DOHH2 (cell line): Measurements from ENCODE around the gene TBC1D16.

Experiments
- H3F3A ChIP-seq: fragments of 200-600 bp; sonication (generic), shearing (Covaris generic); 2 replicates; pipeline ENCODE4 v1.6.0; 2016; ENCODE audit warnings: antibody characterized with exemption, mild to moderate bottlenecking; ENCODE audit not compliant: control insufficient read depth, insufficient read depth
- H3K27ac ChIP-seq: fragments of 200-600 bp; sonication (generic); 2 replicates; pipeline ENCODE4 v1.5.1; 2014; ENCODE audit warnings: low read depth, mild to moderate bottlenecking, low read length, moderate library complexity
- H3K27me3 ChIP-seq: fragments of 200-600 bp; sonication (generic); 2 replicates; pipeline ENCODE4 v1.6.1; 2014; ENCODE audit warnings: mild to moderate bottlenecking, low read length, mixed read lengths; ENCODE audit not compliant: control insufficient read depth
- H3K36me3 ChIP-seq: fragments of 200-600 bp; sonication (generic); 2 replicates; pipeline ENCODE4 v1.6.1; 2014; ENCODE audit warnings: mild to moderate bottlenecking, low read length, moderate library complexity, mixed read lengths; ENCODE audit not compliant: control insufficient read depth
- H3K4me1 ChIP-seq: fragments of 200-600 bp; sonication (generic); 2 replicates; pipeline ENCODE4 v1.6.1; 2014; ENCODE audit warnings: mild to moderate bottlenecking, low read length, mixed read lengths; ENCODE audit not compliant: control insufficient read depth
- H3K4me2 ChIP-seq: fragments of 200-600 bp; sonication (generic); 2 replicates; pipeline ENCODE4 v1.6.0; 2014; ENCODE audit warnings: mild to moderate bottlenecking, low read length, moderate library complexity
- H3K4me3 ChIP-seq: fragments of 200-600 bp; sonication (generic); 2 replicates; pipeline ENCODE4 v1.5.1; 2014; ENCODE audit warnings: mild to moderate bottlenecking, low read length, mixed read lengths
- H3K79me2 ChIP-seq: fragments of 200-600 bp; sonication (generic); 2 replicates; pipeline ENCODE4 v1.6.1; 2014; ENCODE audit warnings: mild to moderate bottlenecking, low read length, mixed read lengths; ENCODE audit not compliant: control insufficient read depth
- H3K9me2 ChIP-seq: fragments of 200-600 bp; sonication (generic); replicated peaks from 2 replicates; pipeline ENCODE4 v1.6.1; 2014; ENCODE audit warnings: mild to moderate bottlenecking, low read length, mixed read lengths; ENCODE audit not compliant: control insufficient read depth
- H3K9me3 ChIP-seq: fragments of 200-600 bp; sonication (generic); 2 replicates; pipeline ENCODE4 v1.6.1; 2014; ENCODE audit warnings: antibody characterized with exemption, low read length, mixed read lengths; ENCODE audit not compliant: control insufficient read depth, insufficient read depth
- H4K20me1 ChIP-seq: fragments of 200-600 bp; sonication (generic); 2 replicates; pipeline ENCODE4 v1.6.0; 2014; ENCODE audit warnings: low read depth, mild to moderate bottlenecking, antibody characterized with exemption, low read length, moderate library complexity; ENCODE audit not compliant: control insufficient read depth, insufficient read depth
- EZH2phosphoT487 ChIP-seq: fragments of 200-600 bp; sonication (generic); IDR thresholded peaks from 2 replicates; pipeline ENCODE4 v1.6.1; 2017; ENCODE audit warnings: borderline replicate concordance, mild to moderate bottlenecking, antibody characterized with exemption, low read length, moderate library complexity, mixed read lengths
- TF ChIP-seq, protein P1 (sequence below): fragments of 200-600 bp; sonication (generic); IDR thresholded peaks from one replicate; pipeline ENCODE4 v1.5.1; 2014; ENCODE audit warnings: antibody characterized with exemption, mild to moderate bottlenecking, low read depth, low read length; ENCODE audit not compliant: poor library complexity, severe bottlenecking

TBC1D16 gene

DNA sequence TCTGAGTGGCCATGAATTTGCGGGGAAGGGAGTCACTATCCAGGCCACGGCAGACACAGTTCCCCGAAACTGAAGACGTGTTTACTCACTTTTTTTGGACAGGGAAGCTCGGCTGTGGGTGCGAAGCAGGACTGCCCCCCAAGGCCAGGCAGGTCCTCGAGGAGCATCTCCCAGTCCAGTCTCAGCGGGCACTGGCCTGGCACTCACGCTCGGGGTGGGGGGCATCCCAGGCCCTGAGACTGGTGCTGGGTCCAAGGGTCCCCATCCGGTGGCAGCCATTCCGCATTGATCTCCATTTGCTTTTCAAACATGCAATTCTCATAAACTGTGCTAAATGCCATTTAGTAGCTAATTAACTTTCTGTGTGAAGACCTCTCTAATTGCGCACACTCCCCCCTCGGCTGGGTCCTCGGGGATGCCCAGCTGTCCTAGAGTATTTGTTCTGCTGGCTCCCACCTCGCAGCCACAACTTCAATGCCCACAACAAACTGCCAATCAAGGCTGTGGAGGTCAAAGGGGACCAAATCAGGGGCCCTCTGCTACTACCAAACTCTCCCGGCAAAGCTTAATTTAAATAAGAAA lies 50.2 kb downstream of the TBC1D16 start:
- Histone ChIP-seq H3K79me2 (no peaks in the 10 kb centered on the region), H3K9me3 (no peaks in the 10 kb centered on the region), H3K4me3 (no peak overlapping the region), H3K27me3 (no peaks in the 10 kb centered on the region; the same call in 1 of the 2 replicates), H4K20me1 (no peaks in the 10 kb centered on the region), H3K4me2 (no peak overlapping the region), H3F3A (no peaks in the 10 kb centered on the region), H3K36me3 (no peaks in the 10 kb centered on the region), H3K27ac (no peak overlapping the region), H3K9me2 (no peaks in the 10 kb centered on the region), H3K4me1 (no peaks in the 10 kb centered on the region)
- TF ChIP-seq, protein P1, sequence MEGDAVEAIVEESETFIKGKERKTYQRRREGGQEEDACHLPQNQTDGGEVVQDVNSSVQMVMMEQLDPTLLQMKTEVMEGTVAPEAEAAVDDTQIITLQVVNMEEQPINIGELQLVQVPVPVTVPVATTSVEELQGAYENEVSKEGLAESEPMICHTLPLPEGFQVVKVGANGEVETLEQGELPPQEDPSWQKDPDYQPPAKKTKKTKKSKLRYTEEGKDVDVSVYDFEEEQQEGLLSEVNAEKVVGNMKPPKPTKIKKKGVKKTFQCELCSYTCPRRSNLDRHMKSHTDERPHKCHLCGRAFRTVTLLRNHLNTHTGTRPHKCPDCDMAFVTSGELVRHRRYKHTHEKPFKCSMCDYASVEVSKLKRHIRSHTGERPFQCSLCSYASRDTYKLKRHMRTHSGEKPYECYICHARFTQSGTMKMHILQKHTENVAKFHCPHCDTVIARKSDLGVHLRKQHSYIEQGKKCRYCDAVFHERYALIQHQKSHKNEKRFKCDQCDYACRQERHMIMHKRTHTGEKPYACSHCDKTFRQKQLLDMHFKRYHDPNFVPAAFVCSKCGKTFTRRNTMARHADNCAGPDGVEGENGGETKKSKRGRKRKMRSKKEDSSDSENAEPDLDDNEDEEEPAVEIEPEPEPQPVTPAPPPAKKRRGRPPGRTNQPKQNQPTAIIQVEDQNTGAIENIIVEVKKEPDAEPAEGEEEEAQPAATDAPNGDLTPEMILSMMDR, result no peak
- no peak for TF ChIP-seq EZH2phosphoT487

DNA sequence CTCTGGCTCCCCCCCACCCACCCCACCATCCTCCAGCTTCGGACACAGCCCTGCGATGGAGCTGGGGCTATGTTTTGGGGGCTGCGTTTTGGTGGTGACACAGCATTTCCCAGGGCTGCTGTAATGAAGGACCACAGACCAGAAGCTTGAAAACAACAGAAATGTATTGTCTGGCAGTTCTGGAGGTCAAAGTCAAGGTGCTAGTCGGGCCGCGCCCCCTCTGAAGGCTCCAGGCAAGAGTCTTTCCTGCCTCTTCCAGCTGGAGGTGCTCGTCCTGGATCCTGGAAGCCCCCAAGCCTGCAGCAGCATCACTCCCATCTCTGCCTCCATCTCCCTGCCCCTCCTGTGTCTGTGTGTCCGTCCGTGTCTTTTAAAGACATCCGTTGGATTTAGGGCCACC lies 50.8 kb downstream of the TBC1D16 start:
- no peaks in the 10 kb centered on the region for H3K9me2 ChIP-seq
- no peaks in the 10 kb centered on the region for H3K4me1 ChIP-seq
- no peaks in the 10 kb centered on the region for H3K9me3 ChIP-seq
- no peaks in the 10 kb centered on the region for H4K20me1 ChIP-seq
- H3K4me2 ChIP-seq, result no peak overlapping the region
- H3K27me3 ChIP-seq, result no peaks in the 10 kb centered on the region; the same call in 1 of the 2 replicates
- no peak overlapping the region for H3K27ac ChIP-seq
- no peaks in the 10 kb centered on the region for H3K79me2 ChIP-seq
- no peak overlapping the region for H3K4me3 ChIP-seq
- H3K36me3 ChIP-seq, result no peaks in the 10 kb centered on the region
- H3F3A ChIP-seq, result no peaks in the 10 kb centered on the region
- TF ChIP-seq, protein P1, result no peak
- TF ChIP-seq EZH2phosphoT487, result no peak

DNA sequence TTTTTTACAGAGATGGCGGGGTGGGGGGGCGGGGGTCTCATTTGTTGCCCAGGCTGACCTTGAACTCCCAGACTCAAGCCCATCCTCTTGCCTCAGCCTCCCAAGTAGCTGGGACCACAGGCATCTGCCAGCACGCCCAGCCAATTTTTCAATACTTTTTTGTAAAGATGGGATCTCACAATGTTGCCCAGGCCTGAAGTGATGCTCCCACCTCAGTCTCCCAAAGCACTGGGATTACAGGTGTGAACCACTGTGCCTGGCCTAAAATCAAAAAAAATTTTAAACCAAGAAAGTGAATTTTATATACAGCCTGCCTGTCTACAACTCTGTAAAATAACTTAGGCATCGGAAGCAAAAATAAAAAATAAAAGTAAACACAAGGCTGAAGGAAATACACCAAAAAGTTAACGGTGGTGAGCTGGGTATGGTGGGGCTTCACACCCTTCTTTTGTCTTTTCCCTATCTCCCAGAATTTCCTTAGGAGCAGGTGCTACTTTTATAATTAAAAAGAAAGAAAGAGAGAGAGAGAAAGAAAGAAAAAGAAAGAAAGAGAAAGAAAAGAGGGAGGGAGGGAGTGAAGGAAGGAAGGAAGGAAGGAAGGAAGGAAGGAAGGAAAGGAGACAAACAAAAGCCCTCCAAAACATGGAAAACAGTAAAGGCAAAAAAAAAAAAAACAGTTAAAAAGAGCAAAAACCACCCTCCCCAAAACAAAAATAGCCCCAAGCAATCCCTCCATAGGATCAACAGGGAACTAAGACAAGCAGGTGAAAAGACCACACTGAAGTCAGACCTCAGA lies 51.4 kb downstream of the TBC1D16 start:
- Histone ChIP-seq H3K4me3 (no peak overlapping the region), H3F3A (no peaks in the 10 kb centered on the region), H4K20me1 (no peaks in the 10 kb centered on the region), H3K4me1 (no peaks in the 10 kb centered on the region), H3K4me2 (no peak overlapping the region), H3K27me3 (no peaks in the 10 kb centered on the region; the same call in 1 of the 2 replicates), H3K9me3 (no peaks in the 10 kb centered on the region), H3K79me2 (no peaks in the 10 kb centered on the region), H3K9me2 (no peaks in the 10 kb centered on the region), H3K27ac (no peak overlapping the region), H3K36me3 (no peaks in the 10 kb centered on the region)
- TF ChIP-seq, protein P1, result no peak
- TF ChIP-seq EZH2phosphoT487, result no peak
